ENCODE measurements around the gene ARRB2. TPM values are rescaled to one million over a fixed set of nuclear protein-coding genes. Genes with fewer than 3 reads are reported as not detected.
A peak's percentile ranks its signal among the peaks of the same experiment; 100 is the strongest.

ARRB2 gene
- total and polyA plus RNA-seq, 2 of the 13 experiments (the other 11 are each of a cell fraction or from before 2014, with no cell fraction given): 21.5 to 49.2 TPM

DNA sequence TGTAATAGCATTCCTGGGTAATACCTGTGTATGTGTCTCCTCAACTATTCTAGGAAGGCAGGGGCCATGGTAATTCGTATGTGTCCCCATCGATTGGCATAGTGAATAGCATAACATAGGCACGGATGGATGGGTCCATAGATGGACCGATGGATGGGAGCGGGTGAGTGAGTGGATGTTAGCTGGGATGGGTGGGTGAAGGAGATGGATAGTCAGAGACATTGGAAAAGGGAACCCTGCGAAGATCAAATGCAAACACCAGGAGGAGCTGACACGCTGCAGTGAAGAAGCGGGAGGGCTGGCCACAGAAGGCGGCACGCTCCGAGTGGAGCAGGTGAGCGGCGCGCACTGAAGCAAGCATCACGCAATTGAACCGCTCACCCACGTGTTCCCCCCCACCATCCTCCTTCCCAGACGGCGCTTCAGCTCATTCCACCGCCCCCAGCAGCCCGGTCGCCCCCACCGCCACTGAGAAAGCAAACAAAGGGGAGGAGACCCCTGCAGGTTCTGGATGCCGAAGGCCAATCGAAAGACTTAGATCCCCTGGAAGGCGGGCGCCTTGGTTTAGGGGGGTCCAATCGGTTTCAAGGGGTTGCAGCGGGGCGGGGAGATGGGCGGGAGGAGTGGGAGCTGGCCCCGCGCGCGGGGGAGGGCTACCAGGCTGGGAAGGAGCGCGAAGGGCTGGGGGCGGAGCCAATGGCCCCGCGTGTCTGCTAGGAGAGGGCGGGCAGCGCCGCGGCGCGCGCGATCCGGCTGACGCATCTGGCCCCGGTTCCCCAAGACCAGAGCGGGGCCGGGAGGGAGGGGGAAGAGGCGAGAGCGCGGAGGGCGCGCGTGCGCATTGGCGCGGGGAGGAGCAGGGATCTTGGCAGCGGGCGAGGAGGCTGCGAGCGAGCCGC is at the start of gene ARRB2 (continued):
- TF ChIP-seq NCOR1 (IDR thresholded peaks at IDR 0.05; ENCODE audit: borderline replicate concordance, low read length) (no peak), ZNF564 (CRISPR knock-in tag; IDR thresholded peaks at IDR 0.05) (no peak), POGZ (CRISPR knock-in tag; IDR thresholded peaks at IDR 0.05) (peak; percentile 33; the same call in 1 of the 2 replicates), RFX5 (IDR thresholded peaks at IDR 0.05; ENCODE audit: low read depth, low read length) (no peak), ZNF674 (CRISPR knock-in tag; IDR thresholded peaks at IDR 0.05; ENCODE audit: low read depth) (no peak), NRL (CRISPR knock-in tag; IDR thresholded peaks at IDR 0.05; ENCODE audit: borderline replicate concordance) (no peak; the same call in 1 of the 2 replicates), ZNF510 (CRISPR knock-in tag; IDR thresholded peaks at IDR 0.05; ENCODE audit: low read depth) (no peak), CEBPB (IDR thresholded peaks at IDR 0.05; ENCODE audit: borderline replicate concordance, low read depth, low read length) (no peak), IRX3 (CRISPR knock-in tag; IDR thresholded peaks at IDR 0.05; ENCODE audit: borderline replicate concordance, low read depth) (no peak), SUZ12 (IDR thresholded peaks at IDR 0.05; ENCODE audit: low read depth, low read length) (no peak), NFRKB (IDR thresholded peaks at IDR 0.05) (no peak), ZKSCAN8 (CRISPR knock-in tag; IDR thresholded peaks at IDR 0.05; ENCODE audit: borderline replicate concordance) (no peak), ZNF746 (CRISPR knock-in tag; IDR thresholded peaks at IDR 0.05) (no peak; the same call in 1 of the 2 replicates), ZNF556 (CRISPR knock-in tag; IDR thresholded peaks at IDR 0.05; ENCODE audit: borderline replicate concordance) (peak; percentile 19; the same call in 1 of the 2 replicates), HNRNPK (IDR thresholded peaks at IDR 0.05; ENCODE audit: low read depth, low read length, poor library complexity, severe bottlenecking) (peak; percentile 81), PREB (CRISPR knock-in tag; IDR thresholded peaks at IDR 0.05) (no peak), EED (CRISPR knock-in tag; IDR thresholded peaks at IDR 0.05) (no peak), ZNF251 (CRISPR knock-in tag; IDR thresholded peaks at IDR 0.05) (no peak), CEBPG (CRISPR knock-in tag; IDR thresholded peaks at IDR 0.05) (peak; percentile 46), ZFP62 (CRISPR knock-in tag; IDR thresholded peaks at IDR 0.05) (no peak)
- TF ChIP-seq, protein P1, sequence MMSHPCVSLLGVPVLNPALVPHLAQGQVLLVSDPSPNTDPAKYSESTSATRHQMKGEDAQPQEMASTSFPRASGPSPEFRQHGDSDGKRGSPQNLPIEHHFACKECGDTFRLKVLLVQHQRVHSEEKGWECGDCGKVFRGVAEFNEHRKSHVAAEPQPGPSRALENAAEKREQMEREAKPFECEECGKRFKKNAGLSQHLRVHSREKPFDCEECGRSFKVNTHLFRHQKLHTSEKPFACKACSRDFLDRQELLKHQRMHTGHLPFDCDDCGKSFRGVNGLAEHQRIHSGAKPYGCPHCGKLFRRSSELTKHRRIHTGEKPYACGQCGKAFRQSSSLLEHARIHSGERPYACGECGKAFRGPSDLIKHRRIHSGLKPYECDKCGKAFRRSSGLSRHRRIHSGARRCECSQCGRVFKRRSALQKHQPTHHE (CRISPR knock-in tag; IDR thresholded peaks at IDR 0.05; ENCODE audit: borderline replicate concordance): no peak; the same call in 1 of the 2 replicates
- TF ChIP-seq, protein P2, sequence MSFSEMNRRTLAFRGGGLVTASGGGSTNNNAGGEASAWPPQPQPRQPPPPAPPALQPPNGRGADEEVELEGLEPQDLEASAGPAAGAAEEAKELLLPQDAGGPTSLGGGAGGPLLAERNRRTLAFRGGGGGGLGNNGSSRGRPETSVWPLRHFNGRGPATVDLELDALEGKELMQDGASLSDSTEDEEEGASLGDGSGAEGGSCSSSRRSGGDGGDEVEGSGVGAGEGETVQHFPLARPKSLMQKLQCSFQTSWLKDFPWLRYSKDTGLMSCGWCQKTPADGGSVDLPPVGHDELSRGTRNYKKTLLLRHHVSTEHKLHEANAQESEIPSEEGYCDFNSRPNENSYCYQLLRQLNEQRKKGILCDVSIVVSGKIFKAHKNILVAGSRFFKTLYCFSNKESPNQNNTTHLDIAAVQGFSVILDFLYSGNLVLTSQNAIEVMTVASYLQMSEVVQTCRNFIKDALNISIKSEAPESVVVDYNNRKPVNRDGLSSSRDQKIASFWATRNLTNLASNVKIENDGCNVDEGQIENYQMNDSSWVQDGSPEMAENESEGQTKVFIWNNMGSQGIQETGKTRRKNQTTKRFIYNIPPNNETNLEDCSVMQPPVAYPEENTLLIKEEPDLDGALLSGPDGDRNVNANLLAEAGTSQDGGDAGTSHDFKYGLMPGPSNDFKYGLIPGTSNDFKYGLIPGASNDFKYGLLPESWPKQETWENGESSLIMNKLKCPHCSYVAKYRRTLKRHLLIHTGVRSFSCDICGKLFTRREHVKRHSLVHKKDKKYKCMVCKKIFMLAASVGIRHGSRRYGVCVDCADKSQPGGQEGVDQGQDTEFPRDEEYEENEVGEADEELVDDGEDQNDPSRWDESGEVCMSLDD (CRISPR knock-in tag; IDR thresholded peaks at IDR 0.05; ENCODE audit: borderline replicate concordance): no peak
- TF ChIP-seq, protein P3, sequence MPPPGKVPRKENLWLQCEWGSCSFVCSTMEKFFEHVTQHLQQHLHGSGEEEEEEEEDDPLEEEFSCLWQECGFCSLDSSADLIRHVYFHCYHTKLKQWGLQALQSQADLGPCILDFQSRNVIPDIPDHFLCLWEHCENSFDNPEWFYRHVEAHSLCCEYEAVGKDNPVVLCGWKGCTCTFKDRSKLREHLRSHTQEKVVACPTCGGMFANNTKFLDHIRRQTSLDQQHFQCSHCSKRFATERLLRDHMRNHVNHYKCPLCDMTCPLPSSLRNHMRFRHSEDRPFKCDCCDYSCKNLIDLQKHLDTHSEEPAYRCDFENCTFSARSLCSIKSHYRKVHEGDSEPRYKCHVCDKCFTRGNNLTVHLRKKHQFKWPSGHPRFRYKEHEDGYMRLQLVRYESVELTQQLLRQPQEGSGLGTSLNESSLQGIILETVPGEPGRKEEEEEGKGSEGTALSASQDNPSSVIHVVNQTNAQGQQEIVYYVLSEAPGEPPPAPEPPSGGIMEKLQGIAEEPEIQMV (CRISPR knock-in tag; IDR thresholded peaks at IDR 0.05; ENCODE audit: low read depth): no peak

Measured in HepG2 (cell line).